ENCODE measurements around the gene MAP2K3.
"Not testable (repeated sequence)": the region's sequence is repeated elsewhere in the genome, so short reads cannot be mapped to it uniquely, and the experiment has no call there.

GRCh38 chr17:21339571-21339970 lies 55.1 kb downstream of the MAP2K3 start:
- not testable (repeated sequence) for TF ChIP-seq POLR2A (IDR thresholded peaks at IDR 0.05; ENCODE audit: control extremely low read depth in 1 of 2, low read depth in 2 of 2, low read length in 2 of 2); POLR2AphosphoS5 (IDR thresholded peaks at IDR 0.05; ENCODE audit: low read depth, low read length); CTCF (IDR thresholded peaks at IDR 0.05; ENCODE audit: control extremely low read depth in 1 of 3, insufficient read depth in 1 of 3, low read depth in 1 of 3, low read length in 3 of 3); TBP (IDR thresholded peaks at IDR 0.05; ENCODE audit: low read depth, low read length); CEBPB (IDR thresholded peaks at IDR 0.05; ENCODE audit: low read depth, low read length); SIN3A (conservative IDR thresholded peaks at IDR 0.05 in 1 of 2, IDR thresholded peaks at IDR 0.05 in 1 of 2; ENCODE audit: low read depth in 1 of 2, low read length in 2 of 2); SUZ12 (IDR thresholded peaks at IDR 0.05; ENCODE audit: low read length); ATF2 (IDR thresholded peaks at IDR 0.05; ENCODE audit: low read length); EZH2 (IDR thresholded peaks at IDR 0.05; ENCODE audit: low read depth, low read length, severe bottlenecking); JUND (IDR thresholded peaks at IDR 0.05; ENCODE audit: low read length); CHD2 (IDR thresholded peaks at IDR 0.05; ENCODE audit: low read length); RNF2 (IDR thresholded peaks at IDR 0.05; ENCODE audit: borderline replicate concordance, low read depth, low read length, missing control alignments, poor library complexity, severe bottlenecking); SP1 (IDR thresholded peaks at IDR 0.05; ENCODE audit: low read depth, low read length)
- TF ChIP-seq, protein P1, sequence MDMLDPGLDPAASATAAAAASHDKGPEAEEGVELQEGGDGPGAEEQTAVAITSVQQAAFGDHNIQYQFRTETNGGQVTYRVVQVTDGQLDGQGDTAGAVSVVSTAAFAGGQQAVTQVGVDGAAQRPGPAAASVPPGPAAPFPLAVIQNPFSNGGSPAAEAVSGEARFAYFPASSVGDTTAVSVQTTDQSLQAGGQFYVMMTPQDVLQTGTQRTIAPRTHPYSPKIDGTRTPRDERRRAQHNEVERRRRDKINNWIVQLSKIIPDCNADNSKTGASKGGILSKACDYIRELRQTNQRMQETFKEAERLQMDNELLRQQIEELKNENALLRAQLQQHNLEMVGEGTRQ (IDR thresholded peaks at IDR 0.05; ENCODE audit: low read length): not testable (repeated sequence)
